ENCODE results near the gene ZNF784. TPM values are rescaled to one million over a fixed set of nuclear protein-coding genes. Genes with fewer than 3 reads are reported as not detected.

Gene ZNF784
- total RNA-seq, 1 experiment from 2014 or later = 10.2 TPM

DNA sequence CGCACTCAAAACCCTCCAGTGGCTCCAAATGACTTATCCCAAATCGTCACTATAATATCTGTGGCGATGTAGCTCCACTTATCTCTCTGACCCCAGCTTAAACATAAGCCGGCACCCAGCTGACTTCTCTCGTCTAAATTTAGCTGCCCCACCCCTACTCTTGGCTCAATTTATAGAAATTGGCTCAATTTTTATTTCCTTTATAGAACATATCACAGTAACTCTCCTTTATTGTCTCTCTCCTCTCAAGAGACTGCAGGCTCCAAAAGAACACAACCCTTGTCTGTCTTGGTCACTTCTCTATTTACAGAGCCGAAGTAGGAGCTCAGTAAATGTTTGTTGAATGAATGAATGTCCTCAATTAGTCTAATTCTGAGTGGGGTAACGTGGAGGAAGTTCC lies 805 bp downstream of the ZNF784 start:
- BruUV-seq (replicated peaks) = TSS peak; percentile 30
- CTCF ChIA-PET = interaction anchor here (0.5 to 2.0 kb wide), 3 partner anchors 9 to 31 kb away, joined by 6 to 30 read pairs (median 18); partner anchors contain the start of gene ZNF865
- TF ChIP-seq, protein P1, sequence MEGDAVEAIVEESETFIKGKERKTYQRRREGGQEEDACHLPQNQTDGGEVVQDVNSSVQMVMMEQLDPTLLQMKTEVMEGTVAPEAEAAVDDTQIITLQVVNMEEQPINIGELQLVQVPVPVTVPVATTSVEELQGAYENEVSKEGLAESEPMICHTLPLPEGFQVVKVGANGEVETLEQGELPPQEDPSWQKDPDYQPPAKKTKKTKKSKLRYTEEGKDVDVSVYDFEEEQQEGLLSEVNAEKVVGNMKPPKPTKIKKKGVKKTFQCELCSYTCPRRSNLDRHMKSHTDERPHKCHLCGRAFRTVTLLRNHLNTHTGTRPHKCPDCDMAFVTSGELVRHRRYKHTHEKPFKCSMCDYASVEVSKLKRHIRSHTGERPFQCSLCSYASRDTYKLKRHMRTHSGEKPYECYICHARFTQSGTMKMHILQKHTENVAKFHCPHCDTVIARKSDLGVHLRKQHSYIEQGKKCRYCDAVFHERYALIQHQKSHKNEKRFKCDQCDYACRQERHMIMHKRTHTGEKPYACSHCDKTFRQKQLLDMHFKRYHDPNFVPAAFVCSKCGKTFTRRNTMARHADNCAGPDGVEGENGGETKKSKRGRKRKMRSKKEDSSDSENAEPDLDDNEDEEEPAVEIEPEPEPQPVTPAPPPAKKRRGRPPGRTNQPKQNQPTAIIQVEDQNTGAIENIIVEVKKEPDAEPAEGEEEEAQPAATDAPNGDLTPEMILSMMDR (IDR thresholded peaks at IDR 0.05; ENCODE audit: insufficient read depth in 1 of 2, low read depth in 1 of 2, low read length in 1 of 2, severe bottlenecking in 1 of 2, unreplicated experiment in 1 of 2) = no peak
- no peaks in the 10 kb centered on the region for H3K4me1 ChIP-seq
- H3K4me3 ChIP-seq (ENCODE audit: low read depth, low read length) = peak overlapping the region; percentile 74
- intact Hi-C loops (cut with micrococcal nuclease; ENCODE audit: unreplicated experiment) = no loop called here
- Mint-ChIP-seq H3K9me3 (ENCODE audit: unreplicated experiment) (no peaks in the 10 kb centered on the region), H3K4me3 (ENCODE audit: unreplicated experiment) (peak overlapping the region; percentile 73), H3K27me3 (ENCODE audit: insufficient read depth, unreplicated experiment) (no peaks in the 10 kb centered on the region), H3K4me1 (ENCODE audit: low read depth, unreplicated experiment) (peaks cover 7% of the 10 kb centered on the region), H3K27ac (ENCODE audit: unreplicated experiment) (peak overlapping the region; percentile 85), H3K36me3 (ENCODE audit: insufficient read depth, unreplicated experiment) (peaks cover 35% of the 10 kb centered on the region)
- H3K9me3 ChIP-seq = 0 out of 2 replicates have a peak, but pooled peaks cover 6% of the 10 kb centered on the region
- no peaks in the 10 kb centered on the region for H3K27me3 ChIP-seq (replicated peaks; ENCODE audit: control insufficient read depth, insufficient read depth, low read length)
- POLR2A ChIA-PET = no interaction called here
- no peaks in the 10 kb centered on the region for H3K36me3 ChIP-seq (ENCODE audit: control insufficient read depth, insufficient read depth, low read length)
- DNase-seq = no peak

GRCh38 chr19:55623130-55623529 lies 1.2 kb downstream of the ZNF784 start:
- Mint-ChIP-seq H3K4me1 (ENCODE audit: low read depth, unreplicated experiment) (peaks cover 7% of the 10 kb centered on the region), H3K4me3 (ENCODE audit: unreplicated experiment) (no peak overlapping the region), H3K9me3 (ENCODE audit: unreplicated experiment) (no peaks in the 10 kb centered on the region), H3K27ac (ENCODE audit: unreplicated experiment) (no peak overlapping the region), H3K27me3 (ENCODE audit: insufficient read depth, unreplicated experiment) (no peaks in the 10 kb centered on the region), H3K36me3 (ENCODE audit: insufficient read depth, unreplicated experiment) (peaks cover 39% of the 10 kb centered on the region)
- CTCF ChIA-PET = interaction anchor here (2.0 kb wide), 1 partner anchor 17 kb away, joined by 30 read pairs; the partner anchor contains the start of gene ZNF865
- TF ChIP-seq, protein P1 (IDR thresholded peaks at IDR 0.05; ENCODE audit: insufficient read depth in 1 of 2, low read depth in 1 of 2, low read length in 1 of 2, severe bottlenecking in 1 of 2, unreplicated experiment in 1 of 2) = no peak
- Histone ChIP-seq H3K4me1 (no peaks in the 10 kb centered on the region), H3K9me3 (0 out of 2 replicates have a peak, but pooled peaks cover 6% of the 10 kb centered on the region), H3K36me3 (ENCODE audit: control insufficient read depth, insufficient read depth, low read length) (no peaks in the 10 kb centered on the region), H3K4me3 (ENCODE audit: low read depth, low read length) (no peak overlapping the region), H3K27me3 (replicated peaks; ENCODE audit: control insufficient read depth, insufficient read depth, low read length) (no peaks in the 10 kb centered on the region)
- no TSS peak for BruUV-seq (replicated peaks)
- DNase-seq = no peak
- POLR2A ChIA-PET = no interaction called here
- intact Hi-C loops (cut with micrococcal nuclease; ENCODE audit: unreplicated experiment) = no loop called here

GRCh38 chr19:55622242-55622969 lies 2.0 kb downstream of the ZNF784 start:
- H3K27me3 ChIP-seq (replicated peaks; ENCODE audit: control insufficient read depth, insufficient read depth, low read length) = no peaks in the 10 kb centered on the region
- Mint-ChIP-seq H3K4me1 (ENCODE audit: low read depth, unreplicated experiment) (peaks cover 7% of the 10 kb centered on the region), H3K27ac (ENCODE audit: unreplicated experiment) (no peak overlapping the region), H3K4me3 (ENCODE audit: unreplicated experiment) (no peak overlapping the region), H3K36me3 (ENCODE audit: insufficient read depth, unreplicated experiment) (peaks cover 45% of the 10 kb centered on the region), H3K27me3 (ENCODE audit: insufficient read depth, unreplicated experiment) (no peaks in the 10 kb centered on the region), H3K9me3 (ENCODE audit: unreplicated experiment) (no peaks in the 10 kb centered on the region)
- H3K4me3 ChIP-seq (ENCODE audit: low read depth, low read length) = no peak overlapping the region
- TF ChIP-seq, protein P1 (IDR thresholded peaks at IDR 0.05; ENCODE audit: insufficient read depth in 1 of 2, low read depth in 1 of 2, low read length in 1 of 2, severe bottlenecking in 1 of 2, unreplicated experiment in 1 of 2) = no peak
- no peak for DNase-seq
- ChIA-PET POLR2A (interaction anchor here (0.6 kb wide), 1 partner anchor 9 kb away, joined by 5 read pairs; no protein-coding TSS in a partner anchor), CTCF (no interaction called here)
- H3K36me3 ChIP-seq (ENCODE audit: control insufficient read depth, insufficient read depth, low read length) = no peaks in the 10 kb centered on the region; the same call in 1 of the 2 replicates
- no peaks in the 10 kb centered on the region for H3K4me1 ChIP-seq
- 0 out of 2 replicates have a peak, but pooled peaks cover 6% of the 10 kb centered on the region for H3K9me3 ChIP-seq
- intact Hi-C loops (cut with micrococcal nuclease; ENCODE audit: unreplicated experiment) = no loop called here
- BruUV-seq (replicated peaks) = no TSS peak

Data from Caco-2 (cell line).